Liver (tissue), 9 donors: Measurements from ENCODE around the gene STARD9. TPM values are rescaled to one million over a fixed set of nuclear protein-coding genes. Genes with fewer than 3 reads are reported as not detected.

ENCODE experiments used
- DNase-seq: peaks from one replicate; pipeline ENCODE4 v3.0.0-alpha.2; 2017; ENCODE audit warnings: low spot score
- H3K27ac ChIP-seq, 2 donors: one replicate each; pipeline ENCODE4 v1.7.0; 2013; ENCODE audit warnings: inconsistent platforms in 2 of 2, low read length in 2 of 2, control low read depth in 1 of 2, low read depth in 1 of 2, mild to moderate bottlenecking in 1 of 2
- H3K27me3 ChIP-seq, 4 donors: one replicate each; pipeline versions ENCODE4 v1.6.1 to v1.7.0; 2013; ENCODE audit warnings: low read length in 3 of 4, inconsistent platforms in 1 of 4, mild to moderate bottlenecking in 1 of 4, moderate library complexity in 1 of 4; ENCODE audit not compliant: control insufficient read depth in 4 of 4, insufficient read depth in 4 of 4
- H3K36me3 ChIP-seq, 4 donors: one replicate each; pipeline versions ENCODE4 v1.6.1 to v1.7.0; 2013; ENCODE audit warnings: low read length in 3 of 4, mild to moderate bottlenecking in 3 of 4, low read depth in 1 of 4, moderate library complexity in 1 of 4; ENCODE audit not compliant: control insufficient read depth in 4 of 4, insufficient read depth in 3 of 4
- H3K4me1 ChIP-seq, 4 donors: one replicate each; pipeline versions ENCODE4 v1.6.1 to v1.7.0; 2013; ENCODE audit warnings: low read length in 3 of 4, mild to moderate bottlenecking in 3 of 4, moderate library complexity in 1 of 4; ENCODE audit not compliant: control insufficient read depth in 4 of 4, insufficient read depth in 4 of 4
- H3K4me3 ChIP-seq, 3 donors: one replicate each; pipeline versions ENCODE4 v1.6.1 to v1.7.0; 2013; ENCODE audit warnings: low read length in 3 of 3, control low read depth in 1 of 3, low read depth in 1 of 3, mild to moderate bottlenecking in 1 of 3
- H3K9ac ChIP-seq, 2 donors: one replicate each; pipeline ENCODE4 v1.7.0; 2013; ENCODE audit warnings: low read length in 2 of 2, mild to moderate bottlenecking in 2 of 2, moderate library complexity in 2 of 2, control low read depth in 1 of 2, low read depth in 1 of 2
- H3K9me3 ChIP-seq, 4 donors: one replicate each; pipeline versions ENCODE4 v1.6.1 to v1.7.0; 2013; ENCODE audit warnings: low read length in 3 of 4; ENCODE audit not compliant: control insufficient read depth in 4 of 4
- FOXA1 ChIP-seq: IDR thresholded peaks from 2 replicates; pipeline ENCODE4 v1.6.1; 2016; ENCODE audit warnings: antibody characterized with exemption
- GABPA ChIP-seq, 2 donors: IDR thresholded peaks in 1 of 2; conservative IDR thresholded peaks in 1 of 2; 2 replicates each; pipeline ENCODE4 v1.6.1; 2016; ENCODE audit warnings: antibody characterized with exemption in 2 of 2, mild to moderate bottlenecking in 1 of 2, moderate library complexity in 1 of 2
- HNF4A ChIP-seq, 2 donors: conservative IDR thresholded peaks; 2 replicates each; pipeline ENCODE4 v1.6.1; 2016; ENCODE audit warnings: antibody characterized with exemption in 2 of 2, mild to moderate bottlenecking in 2 of 2
- HNF4G ChIP-seq: IDR thresholded peaks from 2 replicates; pipeline ENCODE4 v1.6.1; 2016; ENCODE audit warnings: antibody characterized with exemption
- JUND ChIP-seq, 2 donors: IDR thresholded peaks; 2 replicates each; pipeline ENCODE4 v1.6.1; 2016; ENCODE audit warnings: antibody characterized with exemption in 2 of 2
- NR2F2 ChIP-seq: IDR thresholded peaks from 2 replicates; pipeline ENCODE4 v1.6.1; 2016; ENCODE audit warnings: antibody characterized with exemption
- RAD21 ChIP-seq, 2 donors: IDR thresholded peaks; 2 replicates each; pipeline ENCODE4 v1.6.1; 2016; ENCODE audit warnings: antibody characterized with exemption in 2 of 2, mild to moderate bottlenecking in 2 of 2
- RXRA ChIP-seq, 2 donors: IDR thresholded peaks; 2 replicates each; pipeline ENCODE4 v1.6.1; 2017 to 2018; ENCODE audit warnings: antibody characterized with exemption in 2 of 2, mild to moderate bottlenecking in 1 of 2
- TAF1 ChIP-seq: conservative IDR thresholded peaks from 2 replicates; pipeline ENCODE4 v1.6.1; 2016; ENCODE audit warnings: antibody characterized with exemption, mild to moderate bottlenecking
- YY1 ChIP-seq: IDR thresholded peaks from 2 replicates; pipeline ENCODE4 v1.6.1; 2016; ENCODE audit warnings: antibody characterized with exemption, mild to moderate bottlenecking
- WGBS: extraction: QIAGEN DNeasy Blood & Tissue Kit; methylation state at CpG from one replicate; pipeline ENCODE4 v1.1.7; 2013; 5-methylcytosine and 5-hydroxymethylcytosine counted together
- polyA plus RNA-seq, 2 donors: library from polyadenylated mRNA; stranded (reverse) in 1 of 2; unstranded in 1 of 2; fragments of 200-250 nt in 1 of 2; fragments of >200 nt in 1 of 2; fragmentation: Nextera tagmentation in 1 of 2; extraction: Ambion mirVana in 1 of 2; gene quantifications; one replicate each; pipeline versions ENCODE4 v1.2.1 to v1.2.3, GENCODE V29; 2013 to 2015
- total RNA-seq, 2 donors: library from RNA; depleted of rRNA; stranded (reverse); fragments of >200 nt; gene quantifications; one replicate each; pipeline ENCODE4 v1.2.3, GENCODE V29; 2014
- TF ChIP-seq, protein P1 (sequence below): fragments of 150-350 bp; IDR thresholded peaks from 2 replicates; pipeline ENCODE4 v1.5.1; 2017; ENCODE audit warnings: improper control_type of control experiment, low read depth, low read length; ENCODE audit not compliant: missing input control
- TF ChIP-seq, protein P2 (sequence below): IDR thresholded peaks from 2 replicates; pipeline ENCODE4 v1.6.1; 2016; ENCODE audit warnings: antibody characterized with exemption
- TF ChIP-seq, protein P3 (sequence below): IDR thresholded peaks from 2 replicates; pipeline ENCODE4 v1.6.1; 2016; ENCODE audit warnings: antibody characterized with exemption
- donor health status: healthy.
- donor health status: healthy.
- donor health status: healthy.
- donor health status: healthy.
- donor health status: healthy.

Gene STARD9
- total and polyA plus RNA-seq, 4 donors: 0.26 to 3.9 (median 0.54) TPM

DNA sequence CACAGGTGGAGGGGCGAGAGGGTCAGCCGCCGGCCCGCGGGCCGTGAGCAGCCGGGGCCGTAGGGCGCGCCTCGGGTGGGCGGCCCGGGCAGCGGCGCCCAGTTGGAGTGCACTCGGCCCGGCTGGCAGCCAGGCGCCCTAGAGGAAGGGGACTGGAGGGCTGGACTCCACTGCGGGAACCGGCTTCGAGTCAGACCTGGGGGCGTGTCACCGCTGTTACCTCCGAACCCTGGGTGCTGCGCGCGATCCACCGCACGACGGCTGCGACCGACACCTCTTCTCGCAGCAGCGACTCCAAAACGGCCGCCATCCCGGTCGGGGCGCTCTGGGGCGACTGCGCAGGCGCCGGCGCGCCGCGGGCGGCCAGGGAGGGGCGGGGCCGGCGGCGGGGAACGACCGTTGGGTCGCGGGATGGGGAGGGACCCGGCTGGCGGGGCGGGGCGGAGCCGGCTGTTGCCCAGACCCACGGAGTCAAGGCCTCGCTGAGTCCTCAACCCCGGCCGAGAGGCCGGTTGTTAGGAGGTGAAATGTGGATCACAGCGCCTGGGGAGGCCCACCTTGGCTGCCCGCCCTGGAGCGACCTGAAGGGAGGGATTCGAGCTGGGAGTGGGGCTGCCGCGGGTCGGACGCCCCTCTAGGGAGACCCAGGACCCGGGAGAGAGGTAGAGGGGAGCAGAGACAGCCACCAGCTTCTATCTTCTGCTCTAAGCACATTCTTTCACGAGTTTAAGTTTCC, 161.6 kb downstream of the STARD9 start, which contains the start of gene CDAN1:
Gene CDAN1 (minus strand): TSS at position 336 of the 736 bp plus-strand sequence. CDS start 26 bp downstream, at position 310.
- Histone ChIP-seq H3K9me3 (no peaks in the 10 kb centered on the region), H3K9ac (peak within 1 kb of the TSS; percentile 43 to 92), H3K36me3 (peaks cover 5 to 29% (median 17%) of the 10 kb centered on the region in 4 donors), H3K27me3 (no peaks in the 10 kb centered on the region), H3K4me1 (peaks cover 3 to 21% (median 16%) of the 10 kb centered on the region in 4 donors), H3K4me3 (peak within 1 kb of the TSS; percentile 84 to 97 (median 93)), H3K27ac (peak within 1 kb of the TSS; percentile 81 to 85)
- peak; percentile 95 for DNase-seq
- WGBS: under 1% methylated on average over 76 of the region's 76 CpGs
- TF ChIP-seq HNF4A (conservative IDR thresholded peaks at IDR 0.05) (no peak), YY1 (peak; percentile 50), RAD21 (IDR thresholded peaks at IDR 0.05) (no peak), NR2F2 (no peak), JUND (IDR thresholded peaks at IDR 0.05) (no peak), TAF1 (no peak), RXRA (IDR thresholded peaks at IDR 0.05) (peak in 1 of 2 donors; percentile 50)
- TF ChIP-seq, protein P1, sequence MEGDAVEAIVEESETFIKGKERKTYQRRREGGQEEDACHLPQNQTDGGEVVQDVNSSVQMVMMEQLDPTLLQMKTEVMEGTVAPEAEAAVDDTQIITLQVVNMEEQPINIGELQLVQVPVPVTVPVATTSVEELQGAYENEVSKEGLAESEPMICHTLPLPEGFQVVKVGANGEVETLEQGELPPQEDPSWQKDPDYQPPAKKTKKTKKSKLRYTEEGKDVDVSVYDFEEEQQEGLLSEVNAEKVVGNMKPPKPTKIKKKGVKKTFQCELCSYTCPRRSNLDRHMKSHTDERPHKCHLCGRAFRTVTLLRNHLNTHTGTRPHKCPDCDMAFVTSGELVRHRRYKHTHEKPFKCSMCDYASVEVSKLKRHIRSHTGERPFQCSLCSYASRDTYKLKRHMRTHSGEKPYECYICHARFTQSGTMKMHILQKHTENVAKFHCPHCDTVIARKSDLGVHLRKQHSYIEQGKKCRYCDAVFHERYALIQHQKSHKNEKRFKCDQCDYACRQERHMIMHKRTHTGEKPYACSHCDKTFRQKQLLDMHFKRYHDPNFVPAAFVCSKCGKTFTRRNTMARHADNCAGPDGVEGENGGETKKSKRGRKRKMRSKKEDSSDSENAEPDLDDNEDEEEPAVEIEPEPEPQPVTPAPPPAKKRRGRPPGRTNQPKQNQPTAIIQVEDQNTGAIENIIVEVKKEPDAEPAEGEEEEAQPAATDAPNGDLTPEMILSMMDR: no peak
- TF ChIP-seq, protein P2, sequence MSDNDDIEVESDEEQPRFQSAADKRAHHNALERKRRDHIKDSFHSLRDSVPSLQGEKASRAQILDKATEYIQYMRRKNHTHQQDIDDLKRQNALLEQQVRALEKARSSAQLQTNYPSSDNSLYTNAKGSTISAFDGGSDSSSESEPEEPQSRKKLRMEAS: no peak
- TF ChIP-seq, protein P3, sequence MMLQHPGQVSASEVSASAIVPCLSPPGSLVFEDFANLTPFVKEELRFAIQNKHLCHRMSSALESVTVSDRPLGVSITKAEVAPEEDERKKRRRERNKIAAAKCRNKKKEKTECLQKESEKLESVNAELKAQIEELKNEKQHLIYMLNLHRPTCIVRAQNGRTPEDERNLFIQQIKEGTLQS: no peak

DNA sequence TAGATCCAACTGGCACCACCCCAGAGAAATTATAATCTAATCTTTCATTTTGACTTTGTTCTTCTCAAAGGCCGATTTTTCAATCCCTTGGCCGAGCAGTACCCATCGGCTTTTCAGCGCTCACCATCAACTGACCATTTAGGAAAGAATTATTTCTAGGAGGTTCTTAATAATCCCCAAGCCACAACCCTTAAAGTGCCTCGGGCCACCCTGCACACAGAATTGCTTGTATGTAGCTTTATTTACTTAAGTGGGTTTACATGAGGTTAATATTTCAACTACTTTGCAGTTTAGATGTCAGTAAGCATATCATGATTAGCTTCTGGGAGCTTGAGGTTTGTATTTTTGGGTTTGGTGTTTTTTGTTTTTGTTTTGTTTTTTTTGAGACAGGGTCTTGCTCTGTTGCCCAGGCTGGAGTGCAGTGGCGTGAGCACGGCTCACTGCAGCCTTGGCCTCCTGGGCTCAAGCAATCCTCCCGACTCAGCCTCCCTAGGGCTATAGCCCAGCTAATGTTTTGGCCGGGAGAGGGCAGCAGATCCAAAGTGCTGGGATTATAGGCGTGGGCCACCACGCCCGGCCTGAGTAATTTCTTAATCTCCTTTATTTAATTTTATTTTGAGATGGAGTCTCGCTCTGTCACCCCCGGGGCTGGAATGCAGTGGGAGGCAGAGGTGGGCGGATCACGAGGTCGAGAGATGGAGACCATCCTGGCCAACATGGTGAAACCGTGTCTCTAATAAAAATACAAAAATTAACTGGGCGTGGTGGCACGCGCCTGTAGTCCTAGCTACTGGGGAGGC, 162.3 kb downstream of the STARD9 start:
- DNase-seq: no peak
- WGBS: 82% methylated on average over 21 of the region's 21 CpGs
- H3K27ac ChIP-seq: peak overlapping the region; percentile 81 to 85

More for the DNA sequence above, 162.3 kb downstream of the STARD9 start:
- H3K9me3 ChIP-seq: no peaks in the 10 kb centered on the region
- H3K4me3 ChIP-seq: peak overlapping the region; percentile 43 to 93 (median 49)
- no peak for TF ChIP-seq FOXA1
- no peak for TF ChIP-seq HNF4G
- TF ChIP-seq, protein P1: no peak
- no peak for TF ChIP-seq YY1
- TF ChIP-seq GABPA (IDR thresholded peaks at IDR 0.05 in 1 of 2, conservative IDR thresholded peaks at IDR 0.05 in 1 of 2): no peak
- no peaks in the 10 kb centered on the region for H3K27me3 ChIP-seq
- H3K4me1 ChIP-seq: peaks cover 3 to 21% (median 16%) of the 10 kb centered on the region in 4 donors
- H3K36me3 ChIP-seq: peaks cover 2 to 21% (median 12%) of the 10 kb centered on the region in 4 donors
- H3K9ac ChIP-seq: peak overlapping the region; percentile 41 to 92
